ENCODE data around the gene SHC2.

SHC2 gene

GRCh38 chr19:470701-471100 lies 9.9 kb upstream of the SHC2 start:
- no peak for TF ChIP-seq POU2F2 (IDR thresholded peaks at IDR 0.05; ENCODE audit: low read depth, low read length)
- no peak for TF ChIP-seq SPI1 (IDR thresholded peaks at IDR 0.05; ENCODE audit: low read depth, low read length)
- TF ChIP-seq PAX5 (IDR thresholded peaks at IDR 0.05; ENCODE audit: insufficient read depth, low read length, severe bottlenecking), result no peak
- no peak for TF ChIP-seq TAF1 (IDR thresholded peaks at IDR 0.05; ENCODE audit: low read depth, low read length)
- no peak for FAIRE-seq
- no peak for DNase-seq (ENCODE audit: insufficient read length, low spot score)

- TF ChIP-seq SPI1 (IDR thresholded peaks at IDR 0.05; ENCODE audit: low read depth, low read length) (no peak), PAX5 (IDR thresholded peaks at IDR 0.05; ENCODE audit: insufficient read depth, low read length, severe bottlenecking) (no peak), POU2F2 (IDR thresholded peaks at IDR 0.05; ENCODE audit: low read depth, low read length) (no peak), POLR2AphosphoS5 (IDR thresholded peaks at IDR 0.05; ENCODE audit: low read depth, low read length) (no peak), POLR2A (IDR thresholded peaks at IDR 0.05; ENCODE audit: low read depth, low read length) (no peak), TAF1 (IDR thresholded peaks at IDR 0.05; ENCODE audit: low read depth, low read length) (no peak)
- FAIRE-seq, result no peak
- DNase-seq (ENCODE audit: insufficient read length, low spot score), result no peak
These were observed 9.0 kb upstream of the SHC2 start for GRCh38 chr19:469833-470232.

- TF ChIP-seq TAF1 (IDR thresholded peaks at IDR 0.05; ENCODE audit: low read depth, low read length), result no peak
- no peak for TF ChIP-seq PAX5 (IDR thresholded peaks at IDR 0.05; ENCODE audit: insufficient read depth, low read length, severe bottlenecking)
- no peak for TF ChIP-seq POLR2AphosphoS5 (IDR thresholded peaks at IDR 0.05; ENCODE audit: low read depth, low read length)
- no peak for TF ChIP-seq SPI1 (IDR thresholded peaks at IDR 0.05; ENCODE audit: low read depth, low read length)
- TF ChIP-seq POLR2A (IDR thresholded peaks at IDR 0.05; ENCODE audit: low read depth, low read length), result no peak
- TF ChIP-seq POU2F2 (IDR thresholded peaks at IDR 0.05; ENCODE audit: low read depth, low read length), result no peak
- DNase-seq (ENCODE audit: insufficient read length, low spot score) (no peak), FAIRE-seq (no peak)
These were observed 7.9 kb upstream of the SHC2 start for GRCh38 chr19:468587-469256.

- FAIRE-seq (no peak), DNase-seq (ENCODE audit: insufficient read length, low spot score) (no peak)
- TF ChIP-seq POLR2A (IDR thresholded peaks at IDR 0.05; ENCODE audit: low read depth, low read length) (no peak), PAX5 (IDR thresholded peaks at IDR 0.05; ENCODE audit: insufficient read depth, low read length, severe bottlenecking) (no peak)
These were observed 6.7 kb upstream of the SHC2 start for GRCh38 chr19:467554-467953.

GRCh38 chr19:465056-465816 lies 4.4 kb upstream of the SHC2 start:
- no peak for FAIRE-seq
- TF ChIP-seq SPI1 (IDR thresholded peaks at IDR 0.05; ENCODE audit: low read depth, low read length), result no peak

GRCh38 chr19:464208-464545 lies 3.3 kb upstream of the SHC2 start:
- no peak for FAIRE-seq
- TF ChIP-seq POLR2AphosphoS5 (IDR thresholded peaks at IDR 0.05; ENCODE audit: low read depth, low read length) (no peak), SPI1 (IDR thresholded peaks at IDR 0.05; ENCODE audit: low read depth, low read length) (no peak), TAF1 (IDR thresholded peaks at IDR 0.05; ENCODE audit: low read depth, low read length) (no peak), POU2F2 (IDR thresholded peaks at IDR 0.05; ENCODE audit: low read depth, low read length) (no peak), POLR2A (IDR thresholded peaks at IDR 0.05; ENCODE audit: low read depth, low read length) (no peak), PAX5 (IDR thresholded peaks at IDR 0.05; ENCODE audit: insufficient read depth, low read length, severe bottlenecking) (no peak)

More at GRCh38 chr19:465056-465816, 4.4 kb upstream of the SHC2 start:
- DNase-seq (ENCODE audit: insufficient read length, low spot score), result no peak

GRCh38 chr19:463483-464207 lies 2.8 kb upstream of the SHC2 start:
- DNase-seq (ENCODE audit: insufficient read length, low spot score), result no peak
- FAIRE-seq, result no peak
- TF ChIP-seq POLR2A (IDR thresholded peaks at IDR 0.05; ENCODE audit: low read depth, low read length) (no peak), TAF1 (IDR thresholded peaks at IDR 0.05; ENCODE audit: low read depth, low read length) (no peak), SPI1 (IDR thresholded peaks at IDR 0.05; ENCODE audit: low read depth, low read length) (no peak), POU2F2 (IDR thresholded peaks at IDR 0.05; ENCODE audit: low read depth, low read length) (no peak), PAX5 (IDR thresholded peaks at IDR 0.05; ENCODE audit: insufficient read depth, low read length, severe bottlenecking) (no peak), POLR2AphosphoS5 (IDR thresholded peaks at IDR 0.05; ENCODE audit: low read depth, low read length) (no peak)

More at GRCh38 chr19:464208-464545, 3.3 kb upstream of the SHC2 start:
- DNase-seq (ENCODE audit: insufficient read length, low spot score), result no peak

- no peak for FAIRE-seq
- no peak for DNase-seq (ENCODE audit: insufficient read length, low spot score)
These were observed 1.1 kb upstream of the SHC2 start for GRCh38 chr19:461721-462551.

More at GRCh38 chr19:461721-462551, 1.1 kb upstream of the SHC2 start:
- TF ChIP-seq POLR2AphosphoS5 (IDR thresholded peaks at IDR 0.05; ENCODE audit: low read depth, low read length) (no peak), POLR2A (IDR thresholded peaks at IDR 0.05; ENCODE audit: low read depth, low read length) (no peak), TAF1 (IDR thresholded peaks at IDR 0.05; ENCODE audit: low read depth, low read length) (no peak), SPI1 (IDR thresholded peaks at IDR 0.05; ENCODE audit: low read depth, low read length) (no peak), PAX5 (IDR thresholded peaks at IDR 0.05; ENCODE audit: insufficient read depth, low read length, severe bottlenecking) (no peak), POU2F2 (IDR thresholded peaks at IDR 0.05; ENCODE audit: low read depth, low read length) (no peak)

Measured in GM12891 (cell line).